ENCODE results near the gene TLR8. TPM values are rescaled to one million over a fixed set of nuclear protein-coding genes. Genes with fewer than 3 reads are reported as not detected.

The TLR8 gene
- total RNA-seq, 5 donors from 2014 or later (not counting 1 experiment from before 2014, with no cell fraction given) = not detected

DNA sequence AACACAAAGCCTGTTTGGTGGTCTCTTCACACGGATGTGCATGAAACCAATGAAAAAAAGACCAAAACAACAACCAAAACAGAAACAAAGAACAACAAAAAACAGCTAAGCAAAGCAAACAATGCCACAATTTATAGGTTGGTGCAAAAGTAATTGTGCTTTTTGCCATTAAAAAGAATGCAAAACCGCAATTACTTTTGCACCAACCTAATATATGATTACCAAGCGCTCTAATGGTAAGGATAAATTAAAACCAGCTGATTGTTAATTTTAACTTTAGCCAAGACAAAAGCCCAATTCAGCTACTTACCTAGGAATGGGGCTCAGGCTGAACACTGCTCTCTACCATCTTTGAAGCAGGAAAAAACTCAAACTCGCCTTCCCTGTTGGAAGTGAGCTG is 39.1 kb downstream of the TLR8 start:
- DNase-seq (no peak), ATAC-seq (replicated peaks in 1 of 4) (no peak)
- Mint-ChIP-seq H3K9me3 (no peaks in the 10 kb centered on the region), H3K36me3 (no peaks in the 10 kb centered on the region), H3K4me1 (peaks cover 40 to 44% (median 41%) of the 10 kb centered on the region in 3 donors), H3K27me3 (peaks cover 0 to 40% of the 10 kb centered on the region in 2 donors), H3K27ac (no peak overlapping the region), H3K4me3 (no peak overlapping the region)
- peaks cover 30 to 38% of the 10 kb centered on the region in 2 experiments for H3K4me1 ChIP-seq (ENCODE audit: control insufficient read depth in 1 of 2, extremely low read depth in 1 of 2, insufficient read depth in 2 of 2, low read length in 2 of 2)
- no peak overlapping the region for H3K4me3 ChIP-seq (ENCODE audit: control insufficient read depth in 1 of 2, extremely low read depth in 1 of 2, low read length in 1 of 2)
- ChIA-PET CTCF (interaction anchor here (0.5 to 4.0 kb wide), 17 partner anchors 13 to 1086 kb away, joined by 3 to 92 read pairs (median 9); no protein-coding TSS in a partner anchor), POLR2A (interaction anchor here in 1 of 2 donors (0.5 to 1.8 kb wide), 2 partner anchors 107 to 543 kb away, joined by 3 to 4 read pairs; no protein-coding TSS in a partner anchor)
- H3K27me3 ChIP-seq (replicated peaks in 1 of 2; ENCODE audit: control insufficient read depth in 2 of 2, extremely low read depth in 1 of 2, insufficient read depth in 2 of 2, low read length in 1 of 2) = no peaks in the 10 kb centered on the region
- H3K9me3 ChIP-seq = no peaks in the 10 kb centered on the region
- H3K27ac ChIP-seq (ENCODE audit: low read length) = no peak overlapping the region
- WGBS (ENCODE audit: insufficient coverage) = 100% methylated on average over 1 of the region's 4 CpGs
- no peaks in the 10 kb centered on the region for H3K36me3 ChIP-seq (ENCODE audit: control insufficient read depth in 2 of 2, extremely low read depth in 1 of 2, insufficient read depth in 1 of 2, low read length in 1 of 2)

DNA sequence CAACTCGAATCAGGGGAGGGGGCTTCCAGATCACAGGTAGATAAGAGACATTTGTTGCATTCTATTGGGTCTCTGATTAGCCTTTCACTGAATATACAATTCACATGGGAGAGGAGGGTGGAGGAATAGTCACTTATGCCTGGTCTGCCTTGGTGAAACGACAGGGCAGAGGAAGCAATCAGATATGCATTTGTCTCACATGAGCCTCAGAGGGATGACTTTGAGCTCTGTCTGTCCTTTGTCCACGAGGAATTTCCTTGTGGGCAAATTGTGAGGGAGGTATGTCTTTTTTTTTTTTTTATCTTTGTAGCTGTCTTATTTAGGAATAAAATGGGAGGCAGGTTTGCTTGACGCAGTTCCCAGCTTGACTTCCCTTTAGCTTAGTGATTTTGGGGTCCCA is 40.0 kb downstream of the TLR8 start:
- ATAC-seq (replicated peaks in 1 of 4) (no peak), DNase-seq (no peak)
- Mint-ChIP-seq H3K4me3 (no peak overlapping the region), H3K4me1 (peaks cover 49 to 53% (median 50%) of the 10 kb centered on the region in 3 donors), H3K27me3 (peaks cover 0 to 33% of the 10 kb centered on the region in 2 donors), H3K36me3 (no peaks in the 10 kb centered on the region), H3K9me3 (no peaks in the 10 kb centered on the region), H3K27ac (peak overlapping the region; percentile 92 to 96)
- Histone ChIP-seq H3K9me3 (no peaks in the 10 kb centered on the region), H3K36me3 (ENCODE audit: control insufficient read depth in 2 of 2, extremely low read depth in 1 of 2, insufficient read depth in 1 of 2, low read length in 1 of 2) (no peaks in the 10 kb centered on the region), H3K27ac (ENCODE audit: low read length) (no peak overlapping the region), H3K4me3 (ENCODE audit: control insufficient read depth in 1 of 2, extremely low read depth in 1 of 2, low read length in 1 of 2) (no peak overlapping the region), H3K4me1 (ENCODE audit: control insufficient read depth in 1 of 2, extremely low read depth in 1 of 2, insufficient read depth in 2 of 2, low read length in 2 of 2) (peaks cover 37 to 45% of the 10 kb centered on the region in 2 experiments), H3K27me3 (replicated peaks in 1 of 2; ENCODE audit: control insufficient read depth in 2 of 2, extremely low read depth in 1 of 2, insufficient read depth in 2 of 2, low read length in 1 of 2) (no peaks in the 10 kb centered on the region)
- ChIA-PET CTCF (interaction anchor here (0.6 to 4.0 kb wide), 81 partner anchors 9 to 1085 kb away, joined by 3 to 92 read pairs (median 5); partner anchors contain the start of genes PRPS2 (in 1 of the 2) and TMSB4X (in 1 of the 2)), POLR2A (interaction anchor here (0.6 to 1.8 kb wide), 8 partner anchors 27 to 1086 kb away, joined by 3 to 7 read pairs (median 4); no protein-coding TSS in a partner anchor)
- no CpG with 5 or more reads among the region's 4 CpGs for WGBS (ENCODE audit: insufficient coverage)

DNA sequence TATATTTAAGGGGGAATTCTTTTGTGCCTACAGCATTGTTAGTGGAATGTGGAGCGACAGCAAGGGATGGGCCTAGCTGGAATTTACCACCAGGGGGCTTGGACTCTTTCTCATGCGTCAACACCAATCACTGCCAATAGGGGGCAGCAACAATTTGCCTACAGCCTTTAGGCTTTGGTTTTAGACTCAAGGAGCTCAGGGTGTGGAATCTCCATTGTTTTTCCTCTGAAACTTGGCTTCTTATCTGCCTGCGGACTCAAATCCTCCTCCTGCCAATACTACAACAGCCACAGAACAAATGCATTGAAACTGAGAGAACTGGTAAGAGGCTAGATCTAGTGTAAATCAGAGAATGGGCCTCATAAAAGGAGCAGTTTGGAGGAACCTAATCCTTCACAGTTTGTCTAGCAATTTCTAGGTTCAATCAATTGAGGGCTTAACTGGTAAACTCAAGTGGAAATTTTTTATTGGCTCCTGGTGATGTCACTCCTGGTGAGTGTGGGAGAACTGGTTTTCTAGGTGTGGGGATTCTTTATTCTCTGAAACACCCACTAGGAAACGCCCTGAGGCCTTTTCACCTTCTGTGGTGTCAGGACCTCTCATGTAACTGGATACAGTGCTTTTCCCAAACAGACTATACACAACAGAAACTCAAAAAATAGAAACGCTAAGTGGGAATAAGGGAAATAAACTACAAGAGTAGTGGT is 40.6 kb downstream of the TLR8 start:
- H3K27me3 Mint-ChIP-seq = peaks cover 0 to 27% of the 10 kb centered on the region in 2 donors
- H3K27ac Mint-ChIP-seq = peak overlapping the region; percentile 92 to 96
- peak overlapping the region; percentile 40 to 82 (median 54) for H3K4me3 Mint-ChIP-seq
- ChIA-PET POLR2A (interaction anchor here (0.6 to 1.8 kb wide), 9 partner anchors 23 to 541 kb away, joined by 3 to 7 read pairs (median 4); no protein-coding TSS in a partner anchor), CTCF (interaction anchor here (0.6 to 4.0 kb wide), 86 partner anchors 9 to 1173 kb away, joined by 3 to 92 read pairs (median 4); partner anchors contain the start of genes PRPS2 (in 1 of the 2) and TMSB4X (in 1 of the 2))
- Histone ChIP-seq H3K36me3 (ENCODE audit: control insufficient read depth in 2 of 2, extremely low read depth in 1 of 2, insufficient read depth in 1 of 2, low read length in 1 of 2) (no peaks in the 10 kb centered on the region), H3K4me1 (ENCODE audit: control insufficient read depth in 1 of 2, extremely low read depth in 1 of 2, insufficient read depth in 2 of 2, low read length in 2 of 2) (peaks cover 40 to 51% of the 10 kb centered on the region in 2 experiments), H3K4me3 (ENCODE audit: control insufficient read depth in 1 of 2, extremely low read depth in 1 of 2, low read length in 1 of 2) (no peak overlapping the region), H3K27me3 (replicated peaks in 1 of 2; ENCODE audit: control insufficient read depth in 2 of 2, extremely low read depth in 1 of 2, insufficient read depth in 2 of 2, low read length in 1 of 2) (no peaks in the 10 kb centered on the region), H3K27ac (ENCODE audit: low read length) (peak overlapping the region; percentile 94), H3K9me3 (no peaks in the 10 kb centered on the region)
- no CpG with 5 or more reads among the region's 5 CpGs for WGBS (ENCODE audit: insufficient coverage)
- peak; percentile 36 to 86 (median 67) for DNase-seq
- H3K4me1 Mint-ChIP-seq = peaks cover 54 to 58% (median 55%) of the 10 kb centered on the region in 3 donors
- H3K36me3 Mint-ChIP-seq = no peaks in the 10 kb centered on the region
- peak; percentile 20 to 39 (median 30) for ATAC-seq (replicated peaks in 1 of 4)
- no peaks in the 10 kb centered on the region for H3K9me3 Mint-ChIP-seq

DNA sequence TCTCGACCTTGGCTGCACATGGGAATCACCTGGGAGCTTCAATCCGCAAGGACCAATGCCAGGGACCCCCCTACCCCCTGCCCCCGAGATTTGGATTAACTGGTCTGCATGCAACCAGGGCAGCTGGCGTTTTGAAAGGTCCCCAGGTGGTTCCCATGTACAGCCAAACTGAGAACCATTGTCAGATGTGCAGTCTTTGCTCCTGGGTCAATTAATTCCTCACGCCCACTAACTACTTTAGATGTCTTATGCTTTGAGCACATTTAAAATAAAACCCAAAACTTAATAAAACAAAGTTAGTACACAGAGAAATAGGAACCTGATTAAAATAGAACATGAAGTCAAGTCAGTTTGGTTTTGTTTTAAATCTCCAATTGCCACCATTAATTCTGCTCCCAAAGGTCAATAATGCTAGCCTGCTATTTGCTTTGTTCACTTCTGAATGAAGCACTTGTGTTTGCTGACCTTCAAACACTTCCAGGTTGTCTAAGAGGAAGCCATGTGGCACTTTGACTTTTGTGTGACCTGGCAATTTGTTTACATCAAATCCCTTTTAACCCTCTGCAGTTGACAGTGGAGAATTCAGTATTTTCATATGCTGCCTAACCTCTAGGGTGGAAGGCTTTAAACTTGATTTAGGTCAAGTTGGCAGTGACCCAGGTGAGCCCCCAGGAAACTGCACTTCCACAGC is 41.3 kb downstream of the TLR8 start:
- no peaks in the 10 kb centered on the region for H3K9me3 Mint-ChIP-seq
- ChIA-PET CTCF (interaction anchor here (0.6 to 4.0 kb wide), 18 partner anchors 17 to 1173 kb away, joined by 3 to 92 read pairs (median 10); no protein-coding TSS in a partner anchor), POLR2A (no interaction called here)
- no peak for ATAC-seq (replicated peaks in 1 of 4)
- no peaks in the 10 kb centered on the region for H3K9me3 ChIP-seq
- H3K27me3 Mint-ChIP-seq = peaks cover 0 to 23% of the 10 kb centered on the region in 2 donors
- peaks cover 58 to 63% (median 60%) of the 10 kb centered on the region in 3 donors for H3K4me1 Mint-ChIP-seq
- H3K4me3 Mint-ChIP-seq = peak overlapping the region in 2 of 3 donors; percentile 40 to 82
- H3K4me3 ChIP-seq (ENCODE audit: control insufficient read depth in 1 of 2, extremely low read depth in 1 of 2, low read length in 1 of 2) = no peak overlapping the region
- 60% methylated on average over 2 of the region's 5 CpGs for WGBS (ENCODE audit: insufficient coverage)
- no peak for DNase-seq
- peak overlapping the region; percentile 92 to 96 for H3K27ac Mint-ChIP-seq
- peak overlapping the region; percentile 94 for H3K27ac ChIP-seq (ENCODE audit: low read length)
- no peaks in the 10 kb centered on the region for H3K36me3 Mint-ChIP-seq
- H3K36me3 ChIP-seq (ENCODE audit: control insufficient read depth in 2 of 2, extremely low read depth in 1 of 2, insufficient read depth in 1 of 2, low read length in 1 of 2) = no peaks in the 10 kb centered on the region
- peaks cover 44 to 58% of the 10 kb centered on the region in 2 experiments for H3K4me1 ChIP-seq (ENCODE audit: control insufficient read depth in 1 of 2, extremely low read depth in 1 of 2, insufficient read depth in 2 of 2, low read length in 2 of 2)
- no peaks in the 10 kb centered on the region for H3K27me3 ChIP-seq (replicated peaks in 1 of 2; ENCODE audit: control insufficient read depth in 2 of 2, extremely low read depth in 1 of 2, insufficient read depth in 2 of 2, low read length in 1 of 2)

DNA sequence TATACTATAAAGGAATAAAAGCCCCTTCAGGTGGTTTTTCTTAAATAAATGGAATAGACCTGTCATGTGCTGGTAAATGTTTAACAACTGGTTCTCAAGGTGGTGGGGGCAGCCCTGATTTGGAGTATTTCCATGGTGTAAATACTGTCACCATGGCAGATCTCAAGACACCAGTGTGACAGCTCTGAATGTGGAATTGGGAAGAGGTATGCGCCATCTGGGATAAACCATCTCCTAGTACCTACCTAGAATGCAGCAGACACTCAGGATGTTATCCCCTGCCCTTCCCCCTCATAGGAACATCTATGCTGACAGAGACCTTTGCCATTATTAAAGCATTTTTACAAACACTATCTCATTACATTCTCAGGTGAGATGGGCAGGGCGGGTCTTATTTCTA is 42.1 kb downstream of the TLR8 start:
- peak overlapping the region; percentile 18 to 82 (median 41) for H3K4me3 Mint-ChIP-seq
- ChIA-PET CTCF (interaction anchor here (0.5 to 4.0 kb wide), 11 partner anchors 20 to 540 kb away, joined by 3 to 92 read pairs (median 8); no protein-coding TSS in a partner anchor), POLR2A (interaction anchor here (0.9 to 1.6 kb wide), 2 partner anchors 103 to 139 kb away, joined by 3 to 7 read pairs; no protein-coding TSS in a partner anchor)
- Histone ChIP-seq H3K9me3 (no peaks in the 10 kb centered on the region), H3K36me3 (ENCODE audit: control insufficient read depth in 2 of 2, extremely low read depth in 1 of 2, insufficient read depth in 1 of 2, low read length in 1 of 2) (no peaks in the 10 kb centered on the region), H3K4me1 (ENCODE audit: control insufficient read depth in 1 of 2, extremely low read depth in 1 of 2, insufficient read depth in 2 of 2, low read length in 2 of 2) (peaks cover 46 to 66% of the 10 kb centered on the region in 2 experiments), H3K27ac (ENCODE audit: low read length) (peak overlapping the region; percentile 94), H3K4me3 (ENCODE audit: control insufficient read depth in 1 of 2, extremely low read depth in 1 of 2, low read length in 1 of 2) (no peak overlapping the region), H3K27me3 (replicated peaks in 1 of 2; ENCODE audit: control insufficient read depth in 2 of 2, extremely low read depth in 1 of 2, insufficient read depth in 2 of 2, low read length in 1 of 2) (no peaks in the 10 kb centered on the region)
- H3K4me1 Mint-ChIP-seq = peaks cover 66 to 71% (median 68%) of the 10 kb centered on the region in 3 donors
- DNase-seq = no peak
- H3K27me3 Mint-ChIP-seq = peaks cover 0 to 16% of the 10 kb centered on the region in 2 donors
- no peak for ATAC-seq (replicated peaks in 1 of 4)
- H3K9me3 Mint-ChIP-seq = no peaks in the 10 kb centered on the region
- H3K27ac Mint-ChIP-seq = peak overlapping the region; percentile 96 to 97
- no peaks in the 10 kb centered on the region for H3K36me3 Mint-ChIP-seq
- no CpG with 5 or more reads among the region's 2 CpGs for WGBS (ENCODE audit: insufficient coverage)
